BJ (cell line): Measurements from ENCODE around the gene VEZF1. TPM values are rescaled to one million over a fixed set of nuclear protein-coding genes. Genes with fewer than 3 reads are reported as not detected.
A peak's percentile ranks its signal among the peaks of the same experiment; 100 is the strongest.

Source experiments
- CTCF ChIA-PET: fragments of 350-600 bp; formaldehyde crosslinking; extraction: SDS; loops from one replicate; lab custom pipeline; 2021; ENCODE audit warnings: antibody characterized with exemption, inconsistent platforms; lab: Yijun Ruan, JAX
- POLR2A ChIA-PET: fragments of 300-600 bp; sonication (Branson Sonifier 250); formaldehyde crosslinking; extraction: SDS; loops from one replicate; lab custom pipeline; 2021; ENCODE audit warnings: antibody characterized with exemption; lab: Charles Lee
- DNase-seq: peaks from one replicate; pipeline ENCODE4 v3.0.0-alpha.2; 2011; ENCODE audit warnings: low read depth
- H3K27me3 ChIP-seq: 2 replicates; pipeline ENCODE4 v1.6.0; 2011; ENCODE audit warnings: low read length; ENCODE audit not compliant: control insufficient read depth, insufficient read depth
- H3K36me3 ChIP-seq: 2 replicates; pipeline ENCODE4 v1.5.1; 2011; ENCODE audit warnings: low read length; ENCODE audit not compliant: control insufficient read depth, insufficient read depth
- H3K4me3 ChIP-seq: 2 replicates; pipeline ENCODE4 v1.5.1; 2011; ENCODE audit warnings: low read depth, mild to moderate bottlenecking, control low read depth, low read length
- polyA plus RNA-seq: library from polyadenylated mRNA; depleted of rRNA; stranded (reverse); fragments of >200 nt; gene quantifications from 2 replicates; pipeline ENCODE4 v1.2.3, GENCODE V29; 2011
- TF ChIP-seq, protein P1 (sequence below): IDR thresholded peaks from 2 replicates; pipeline ENCODE4 v1.5.1; 2011; ENCODE audit warnings: low read depth, mild to moderate bottlenecking, control low read depth, inconsistent platforms, low read length, moderate library complexity; ENCODE audit not compliant: insufficient read depth

VEZF1 gene
- polyA plus RNA-seq, 1 experiment, result 27.3 TPM

DNA sequence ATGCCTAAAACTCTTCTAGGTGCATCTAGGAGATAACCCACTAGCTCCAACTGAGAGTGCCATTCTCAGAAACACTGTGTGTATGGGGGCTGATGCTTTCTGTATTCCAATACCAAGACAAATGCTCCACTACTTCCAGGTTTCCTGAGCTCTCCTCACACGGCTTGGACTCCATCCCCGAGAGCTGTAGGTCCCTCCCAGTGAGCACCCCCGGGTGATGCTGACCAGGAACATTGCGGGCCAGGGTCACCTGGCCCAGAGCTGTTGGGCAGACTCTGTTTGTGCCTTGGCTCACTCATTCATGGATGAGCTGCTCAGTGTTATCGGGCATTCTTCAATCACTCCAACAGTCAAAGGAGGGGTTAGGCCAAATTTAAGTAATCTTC lies 39.9 kb downstream of the VEZF1 start:
- TF ChIP-seq, protein P1, sequence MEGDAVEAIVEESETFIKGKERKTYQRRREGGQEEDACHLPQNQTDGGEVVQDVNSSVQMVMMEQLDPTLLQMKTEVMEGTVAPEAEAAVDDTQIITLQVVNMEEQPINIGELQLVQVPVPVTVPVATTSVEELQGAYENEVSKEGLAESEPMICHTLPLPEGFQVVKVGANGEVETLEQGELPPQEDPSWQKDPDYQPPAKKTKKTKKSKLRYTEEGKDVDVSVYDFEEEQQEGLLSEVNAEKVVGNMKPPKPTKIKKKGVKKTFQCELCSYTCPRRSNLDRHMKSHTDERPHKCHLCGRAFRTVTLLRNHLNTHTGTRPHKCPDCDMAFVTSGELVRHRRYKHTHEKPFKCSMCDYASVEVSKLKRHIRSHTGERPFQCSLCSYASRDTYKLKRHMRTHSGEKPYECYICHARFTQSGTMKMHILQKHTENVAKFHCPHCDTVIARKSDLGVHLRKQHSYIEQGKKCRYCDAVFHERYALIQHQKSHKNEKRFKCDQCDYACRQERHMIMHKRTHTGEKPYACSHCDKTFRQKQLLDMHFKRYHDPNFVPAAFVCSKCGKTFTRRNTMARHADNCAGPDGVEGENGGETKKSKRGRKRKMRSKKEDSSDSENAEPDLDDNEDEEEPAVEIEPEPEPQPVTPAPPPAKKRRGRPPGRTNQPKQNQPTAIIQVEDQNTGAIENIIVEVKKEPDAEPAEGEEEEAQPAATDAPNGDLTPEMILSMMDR, result no peak
- Histone ChIP-seq H3K4me3 (no peak overlapping the region), H3K27me3 (no peaks in the 10 kb centered on the region), H3K36me3 (no peaks in the 10 kb centered on the region)
- DNase-seq, result no peak
- POLR2A ChIA-PET, result interaction anchor here (1.0 to 1.9 kb wide), 2 partner anchors 46 to 55 kb away, joined by 4 read pairs; no protein-coding TSS in a partner anchor
- CTCF ChIA-PET, result interaction anchor here (0.9 to 8.0 kb wide), 14 partner anchors 10 to 89 kb away, joined by 3 to 49 read pairs (median 4); no protein-coding TSS in a partner anchor

DNA sequence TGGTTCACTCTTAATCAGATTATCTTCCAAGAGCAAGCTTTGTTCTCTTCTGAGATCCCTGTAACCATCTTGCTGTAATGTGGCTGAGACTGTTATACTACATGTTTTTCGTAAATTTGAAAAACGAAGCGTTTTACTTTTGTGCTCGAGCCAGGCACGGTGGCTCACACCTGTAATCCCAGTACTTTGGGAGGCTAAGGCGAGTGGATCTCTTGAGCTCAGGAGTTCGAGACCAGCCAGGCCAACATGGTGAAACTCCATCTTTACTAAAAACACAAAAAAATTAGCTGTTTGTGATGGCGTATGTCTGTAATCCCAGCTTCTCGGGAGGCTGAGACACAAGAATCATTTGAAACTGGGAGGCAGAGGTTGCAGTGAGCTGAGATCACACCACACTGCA lies 40.7 kb downstream of the VEZF1 start:
- TF ChIP-seq, protein P1, result no peak
- ChIA-PET POLR2A (interaction anchor here (0.5 to 1.9 kb wide), 3 partner anchors 38 to 52 kb away, joined by 3 to 4 read pairs (median 3); no protein-coding TSS in a partner anchor), CTCF (interaction anchor here (0.9 to 8.0 kb wide), 14 partner anchors 10 to 88 kb away, joined by 3 to 49 read pairs (median 4); partner anchors contain the start of gene VEZF1)
- DNase-seq, result no peak
- no peaks in the 10 kb centered on the region for H3K36me3 ChIP-seq
- H3K27me3 ChIP-seq, result no peaks in the 10 kb centered on the region
- peak overlapping the region; percentile 37 for H3K4me3 ChIP-seq

DNA sequence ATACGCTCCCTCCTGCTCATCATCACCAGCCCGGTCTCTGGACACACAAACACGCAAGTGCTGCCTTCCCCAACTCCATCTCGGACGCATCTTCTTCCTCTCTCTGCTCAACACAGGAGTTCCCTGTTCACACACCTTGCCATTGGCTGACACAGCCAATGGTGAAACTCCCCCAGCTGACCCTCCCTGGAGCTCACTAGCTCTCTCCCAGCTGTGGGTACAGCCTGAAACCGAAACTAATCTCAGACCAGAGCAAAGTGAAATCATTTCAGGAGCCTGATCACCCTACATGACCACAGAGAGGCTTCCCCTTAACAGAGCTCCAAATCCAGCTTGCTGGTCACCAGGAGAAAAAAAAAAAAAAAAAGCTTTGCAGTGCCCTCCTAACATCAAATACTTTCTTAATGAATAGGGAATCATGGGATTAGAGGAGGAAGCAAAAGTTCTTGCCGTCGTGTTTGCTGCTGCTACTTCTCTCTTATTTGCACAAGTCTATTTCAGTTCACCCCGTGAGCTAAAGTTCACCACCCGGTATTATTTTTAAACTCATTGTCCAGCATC lies 41.2 kb downstream of the VEZF1 start:
- no peaks in the 10 kb centered on the region for H3K27me3 ChIP-seq
- TF ChIP-seq, protein P1, result no peak
- ChIA-PET CTCF (interaction anchor here (0.7 to 8.0 kb wide), 10 partner anchors 9 to 88 kb away, joined by 3 to 49 read pairs (median 8); partner anchors contain the start of gene VEZF1), POLR2A (interaction anchor here (0.5 kb wide), 1 partner anchor 39 kb away, joined by 3 read pairs; no protein-coding TSS in a partner anchor)
- DNase-seq, result no peak
- H3K4me3 ChIP-seq, result peak overlapping the region; percentile 37
- no peaks in the 10 kb centered on the region for H3K36me3 ChIP-seq

DNA sequence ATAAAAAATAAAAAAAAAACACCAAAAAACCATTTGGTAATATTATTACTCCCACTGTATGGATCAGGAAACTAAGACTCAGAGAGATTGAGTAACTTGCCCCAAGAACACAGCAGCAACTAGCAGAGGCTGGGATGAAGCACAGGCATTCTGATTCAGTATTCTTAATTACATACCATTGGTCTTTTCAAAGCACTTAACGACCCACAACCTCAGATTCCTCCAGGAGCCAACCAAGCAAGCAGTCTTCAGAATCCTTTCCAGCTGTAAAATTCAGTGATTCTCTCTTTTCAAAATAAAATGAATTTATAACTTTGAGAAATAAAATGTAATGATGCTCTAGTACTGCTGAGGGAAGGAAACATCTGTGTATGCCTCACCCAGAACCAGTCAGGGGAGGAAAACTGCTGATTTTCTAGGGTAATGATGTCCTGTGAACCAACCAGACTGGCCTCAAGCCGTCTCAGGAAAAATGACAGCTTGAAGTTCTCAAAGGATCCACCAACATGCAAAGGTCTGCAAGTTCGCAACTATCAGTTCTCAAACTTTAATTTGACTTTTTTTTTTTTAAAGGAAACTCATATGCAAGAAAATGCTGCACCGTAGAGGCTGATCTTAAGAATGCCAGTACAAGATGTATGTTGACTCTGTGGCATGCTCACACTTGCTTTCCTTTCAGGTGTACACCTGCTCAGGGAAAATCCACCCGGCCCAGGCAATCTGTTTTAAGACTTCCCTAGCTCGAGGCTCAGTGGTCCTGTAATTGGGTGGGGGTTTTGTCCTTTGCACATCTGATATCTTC lies 41.9 kb downstream of the VEZF1 start:
- Histone ChIP-seq H3K4me3 (peak overlapping the region; percentile 37), H3K27me3 (no peaks in the 10 kb centered on the region), H3K36me3 (no peaks in the 10 kb centered on the region)
- ChIA-PET POLR2A (no interaction called here), CTCF (interaction anchor here (0.6 to 8.0 kb wide), 9 partner anchors 9 to 725 kb away, joined by 3 to 49 read pairs (median 10); partner anchors contain the start of gene VEZF1)
- peak; percentile 55 for DNase-seq
- TF ChIP-seq, protein P1, result no peak

DNA sequence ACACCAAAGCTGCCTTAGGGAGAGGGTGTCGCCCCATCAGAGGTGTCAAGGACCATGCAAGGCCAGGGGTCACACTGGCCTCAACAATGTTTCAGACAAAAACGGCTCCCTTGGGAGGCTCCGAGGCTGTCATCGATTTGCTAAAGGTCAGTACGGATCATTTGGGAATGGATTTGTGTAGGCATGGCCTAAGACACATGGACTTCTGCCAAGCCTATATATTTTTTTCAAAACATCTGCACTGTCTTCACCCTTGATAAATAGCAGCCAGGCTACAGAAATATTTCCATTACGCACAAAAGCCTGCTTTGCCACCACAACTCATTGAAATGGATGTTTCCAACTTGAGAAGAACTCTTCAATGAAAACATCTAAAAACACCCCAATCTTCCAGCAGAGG lies 43.1 kb downstream of the VEZF1 start:
- H3K27me3 ChIP-seq, result no peaks in the 10 kb centered on the region
- H3K36me3 ChIP-seq, result no peaks in the 10 kb centered on the region
- no peak for DNase-seq
- ChIA-PET CTCF (interaction anchor here (5.4 to 8.0 kb wide), 2 partner anchors 53 to 54 kb away, joined by 23 to 49 read pairs; no protein-coding TSS in a partner anchor), POLR2A (no interaction called here)
- TF ChIP-seq, protein P1, result no peak
- no peak overlapping the region for H3K4me3 ChIP-seq
